HG03159 (cell line): Measurements from ENCODE around the gene EML1.

Experiments
- ATAC-seq: cut with Tn5 transposase; IDR thresholded peaks from one replicate; pipeline ENCODE4 v1.9.1; 2021; ENCODE audit warnings: mild to moderate bottlenecking, moderate library complexity; ENCODE audit not compliant: unreplicated experiment

EML1 gene

DNA sequence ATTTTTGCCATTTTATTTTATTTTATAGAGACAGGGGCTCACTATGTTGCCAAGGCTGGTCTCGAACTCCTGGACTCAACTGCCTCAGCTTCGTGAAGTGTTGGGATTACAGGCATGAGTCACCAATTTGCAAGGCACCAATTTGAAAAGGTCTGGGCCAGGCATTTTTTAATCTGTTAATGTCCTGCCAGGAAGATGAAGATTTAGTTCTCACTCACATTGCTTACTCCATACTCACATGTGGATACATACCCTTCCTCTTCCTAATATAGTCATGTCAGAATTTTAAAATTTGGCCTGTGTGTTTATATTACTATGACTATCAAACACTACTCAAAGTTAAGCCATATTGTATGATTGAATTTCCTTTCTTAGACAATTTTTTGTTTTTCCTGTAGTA, 15.3 kb upstream of the EML1 start:
- no peak for ATAC-seq

DNA sequence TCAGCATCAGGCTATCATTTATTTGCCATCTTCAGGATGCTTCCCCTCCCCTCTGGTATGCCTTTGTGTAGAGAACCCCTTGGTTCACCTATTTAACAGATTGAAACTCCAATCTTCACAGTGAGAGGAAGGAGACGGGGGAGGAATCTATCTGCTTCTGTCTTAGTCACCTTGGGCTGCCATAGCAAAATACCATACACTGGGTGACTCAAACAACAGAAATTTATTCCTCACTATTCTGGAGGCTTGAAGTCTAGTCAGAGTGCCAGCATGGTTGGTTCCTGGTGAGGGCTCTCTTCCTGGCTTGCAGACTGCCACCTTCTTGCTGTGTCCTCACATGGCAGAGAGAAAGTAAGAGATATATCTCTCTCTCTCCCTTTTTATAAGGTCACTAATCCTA, 13.5 kb upstream of the EML1 start:
- ATAC-seq: no peak

DNA sequence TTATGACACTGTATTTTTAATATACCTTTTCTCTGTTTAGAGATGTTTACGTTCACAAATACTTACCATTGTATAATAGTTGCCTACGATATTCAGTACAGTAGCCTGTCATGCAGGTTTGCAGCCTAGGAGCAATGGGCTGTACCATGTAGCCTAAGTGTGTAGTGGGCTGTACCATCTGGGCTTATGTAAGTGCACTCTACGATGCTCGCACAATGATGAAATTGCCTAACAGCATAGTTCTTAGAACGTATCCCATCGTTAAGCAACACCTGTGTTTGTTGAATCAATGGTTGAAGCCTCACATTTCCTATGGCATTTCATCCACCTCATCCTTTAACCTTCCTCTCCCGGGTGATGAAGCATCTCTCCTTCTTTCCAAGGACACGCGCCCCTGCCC, 12.5 kb upstream of the EML1 start:
- ATAC-seq: no peak

DNA sequence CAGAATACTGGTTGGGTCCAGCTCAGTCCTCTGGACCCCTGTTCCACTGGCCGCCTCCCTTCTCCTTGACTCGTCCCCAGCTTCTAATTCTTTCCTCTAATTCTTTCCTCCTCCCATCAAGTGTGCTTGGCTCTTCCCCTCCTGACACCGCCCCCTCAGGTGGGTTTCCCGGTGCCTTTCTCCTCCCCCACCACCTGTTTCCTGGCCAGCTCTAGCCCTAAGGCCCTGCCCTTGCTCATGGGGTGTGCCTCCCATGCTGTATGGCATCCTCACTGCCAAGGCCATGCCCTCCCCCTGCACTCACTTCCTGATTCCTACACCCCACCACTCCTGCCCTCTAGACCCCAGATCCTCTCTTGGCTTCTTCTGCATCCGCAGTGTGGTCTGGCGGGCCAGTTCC, 12.1 kb upstream of the EML1 start:
- no peak for ATAC-seq

DNA sequence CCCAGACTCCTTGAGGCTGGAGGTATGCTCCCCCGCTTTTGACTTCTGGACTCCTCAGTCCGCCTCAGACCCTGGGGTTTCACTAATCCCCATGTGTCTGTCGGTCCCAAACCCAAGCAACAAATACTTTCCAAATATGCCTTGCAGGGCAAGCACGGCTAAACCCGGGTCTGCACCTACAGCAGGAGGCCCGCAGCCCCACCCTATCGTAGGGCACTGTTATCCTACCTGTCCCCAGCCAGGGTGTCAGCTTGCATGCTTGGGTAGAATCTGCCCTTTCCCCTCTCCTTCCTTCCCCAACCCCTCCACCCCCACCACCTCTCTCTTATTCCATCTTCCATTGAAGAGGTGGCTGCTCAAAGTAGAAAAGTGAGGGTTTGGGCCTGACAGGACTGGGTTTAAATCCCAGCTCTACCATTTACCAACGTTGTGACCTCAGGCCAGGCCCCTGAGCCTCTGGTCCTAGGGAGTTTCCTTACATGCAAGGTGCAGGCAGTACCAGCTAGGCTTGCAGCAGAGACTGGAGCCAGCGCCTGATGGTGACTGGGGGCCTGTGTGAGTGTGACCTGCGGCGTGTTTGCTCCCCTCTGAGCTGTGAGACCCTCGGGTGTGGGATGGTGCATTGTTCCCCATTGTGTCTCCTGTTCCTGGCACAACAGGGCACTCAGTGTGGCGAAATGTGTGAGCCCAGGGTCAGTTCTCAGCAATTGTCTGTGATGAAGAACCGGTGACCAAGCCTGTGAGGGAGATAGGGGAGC, 11.2 kb upstream of the EML1 start:
- no peak for ATAC-seq

DNA sequence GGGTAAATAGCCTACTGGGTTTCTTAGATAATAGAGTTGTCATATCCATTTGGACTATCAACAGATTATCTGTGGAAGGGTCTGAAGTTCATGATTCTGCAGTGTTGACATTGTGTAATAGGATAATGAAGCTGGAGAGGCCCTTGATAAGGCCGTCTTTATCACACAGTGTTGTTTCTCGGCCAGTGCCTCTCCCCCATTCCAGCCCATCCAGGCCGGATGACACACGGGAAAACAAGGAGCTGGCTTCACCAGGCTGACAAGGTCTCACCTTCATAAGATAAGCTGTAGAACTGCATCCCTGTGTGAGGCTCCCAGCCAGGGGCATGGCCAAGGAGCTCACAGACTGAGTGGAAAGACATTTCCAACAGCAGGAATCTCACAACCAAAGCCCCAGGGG, 8.7 kb upstream of the EML1 start:
- ATAC-seq: no peak

DNA sequence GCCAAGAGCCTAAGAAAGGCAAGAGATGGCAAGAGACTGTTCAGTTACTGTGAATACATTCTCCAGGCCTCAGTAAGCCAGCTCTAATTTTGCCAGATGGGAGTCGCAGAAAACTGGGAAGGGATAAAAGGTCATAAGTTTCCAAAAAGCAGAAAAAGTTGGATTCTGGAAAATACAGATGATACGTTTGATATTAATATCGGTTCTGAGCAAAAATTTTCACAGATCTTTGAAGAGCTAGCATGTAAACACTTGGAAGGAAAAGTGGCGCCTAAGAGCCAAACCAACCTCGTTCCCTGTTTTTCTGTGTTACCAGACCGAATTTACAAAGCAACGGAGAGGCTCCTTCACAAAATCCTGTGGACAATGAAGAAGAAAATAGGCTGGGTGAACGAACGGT, 7.8 kb upstream of the EML1 start:
- ATAC-seq: no peak

DNA sequence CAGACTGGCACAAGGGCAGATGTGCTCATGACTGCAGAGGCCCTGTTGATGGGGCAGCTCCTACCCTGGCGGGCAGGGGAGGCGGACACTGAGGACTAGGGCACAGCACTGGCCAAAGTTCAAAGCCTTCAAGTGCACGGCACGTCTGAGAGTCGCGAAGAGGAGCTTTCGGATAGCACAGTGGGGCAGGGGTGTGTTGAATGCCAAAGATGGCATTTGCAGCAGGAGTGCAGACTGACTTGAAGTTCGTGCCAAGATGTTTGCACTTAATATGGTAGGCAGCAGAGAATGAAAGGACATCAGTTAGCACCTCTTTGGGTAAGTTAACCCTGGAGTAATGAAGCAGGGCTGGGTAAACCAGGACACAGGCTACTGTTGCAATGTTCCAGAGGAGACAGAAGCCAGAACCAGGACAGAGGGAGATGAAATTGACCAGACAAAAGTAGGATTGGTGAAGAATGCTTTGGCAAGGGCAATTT, 6.7 kb upstream of the EML1 start:
- ATAC-seq: no peak

DNA sequence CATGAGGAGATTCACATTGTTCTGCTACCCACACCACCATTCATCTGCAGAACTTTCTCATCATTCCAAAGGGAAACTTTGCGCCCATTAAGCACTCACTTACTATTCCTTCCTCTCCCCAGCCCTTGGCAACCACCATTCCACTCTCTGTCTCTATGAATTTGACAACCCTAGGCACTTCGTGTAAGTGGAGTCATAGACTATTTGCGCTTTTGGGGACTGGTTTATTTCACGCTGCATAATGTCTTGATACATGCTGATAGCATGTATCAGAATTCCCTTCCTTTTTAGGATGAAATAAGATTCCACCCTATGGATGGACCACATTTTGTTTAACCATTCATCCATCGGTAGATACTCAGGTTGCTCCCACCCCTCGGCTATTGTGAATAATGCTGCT, 4.5 kb upstream of the EML1 start:
- no peak for ATAC-seq

DNA sequence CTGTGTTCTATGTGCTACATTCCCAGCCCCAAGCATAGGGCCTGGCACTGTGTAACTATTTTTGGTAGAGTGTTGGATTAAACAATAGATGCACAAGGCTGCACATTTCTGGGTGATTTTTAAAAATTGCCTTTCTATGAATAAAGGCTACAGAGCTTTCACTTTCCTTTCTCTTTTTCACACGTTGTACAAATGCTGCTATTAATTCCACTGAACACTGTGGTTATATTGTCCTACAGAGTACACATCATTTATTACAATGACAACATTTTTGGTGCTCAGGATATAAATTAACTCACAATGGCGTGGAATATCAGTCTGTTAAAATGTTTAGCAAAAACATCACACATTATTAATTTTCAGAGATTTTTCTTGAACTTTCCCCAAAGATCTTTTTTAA, 3.6 kb upstream of the EML1 start:
- no peak for ATAC-seq

DNA sequence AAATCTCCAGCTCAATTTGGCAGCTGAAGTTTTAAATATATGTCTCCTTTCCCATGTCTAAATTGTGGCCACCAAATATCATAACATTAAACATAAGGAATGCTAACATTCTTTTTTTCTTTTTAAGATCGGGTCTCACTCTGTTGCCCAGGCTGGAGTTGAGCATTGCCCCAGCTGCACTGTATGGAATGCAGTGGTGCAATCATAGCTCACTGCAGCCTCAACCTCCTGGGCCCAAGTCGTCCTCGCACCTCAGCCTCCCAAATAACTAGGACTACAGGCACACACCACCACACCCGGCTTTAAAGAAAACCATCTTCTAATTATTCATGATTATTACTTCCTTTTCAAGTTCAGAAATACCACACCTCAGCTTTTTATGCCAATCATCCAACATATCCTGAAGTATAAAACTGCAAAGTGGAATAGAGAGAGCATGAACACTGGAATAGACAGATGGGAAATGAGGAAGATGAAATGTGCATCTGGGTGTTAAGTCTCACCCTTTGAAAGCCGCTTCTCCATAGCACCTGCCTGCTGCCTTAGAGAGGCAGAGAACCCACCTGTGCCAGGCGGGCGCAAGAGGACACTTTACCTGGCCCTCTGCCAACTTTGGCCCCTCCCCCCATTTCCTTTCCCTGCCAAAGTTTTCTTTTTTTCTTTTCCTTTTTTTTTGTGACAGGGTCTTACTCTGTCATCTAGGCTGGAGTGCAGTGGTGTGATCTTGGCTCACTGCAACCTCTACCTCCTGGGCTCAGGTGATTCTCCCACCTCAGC, 2.8 kb upstream of the EML1 start:
- ATAC-seq: no peak

DNA sequence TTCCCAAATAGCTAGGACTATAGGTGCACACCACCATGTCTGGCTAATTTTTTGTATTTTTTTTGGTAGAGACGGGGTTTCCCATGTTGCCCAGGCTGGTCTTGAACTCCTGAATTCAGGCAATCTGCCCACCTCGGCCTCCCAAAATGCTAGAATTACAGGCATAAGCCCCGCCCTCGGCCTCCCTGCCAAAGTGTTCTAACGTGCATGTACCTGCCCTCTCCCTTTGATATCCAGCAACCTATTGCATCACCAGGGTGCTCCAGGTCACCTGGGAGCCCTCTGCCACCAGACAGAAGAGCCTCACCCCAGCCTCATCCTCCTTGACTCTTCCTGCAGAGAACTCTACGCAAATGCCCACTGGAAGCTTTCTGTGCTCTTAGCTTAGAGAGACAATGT, 2.2 kb upstream of the EML1 start:
- ATAC-seq: no peak

DNA sequence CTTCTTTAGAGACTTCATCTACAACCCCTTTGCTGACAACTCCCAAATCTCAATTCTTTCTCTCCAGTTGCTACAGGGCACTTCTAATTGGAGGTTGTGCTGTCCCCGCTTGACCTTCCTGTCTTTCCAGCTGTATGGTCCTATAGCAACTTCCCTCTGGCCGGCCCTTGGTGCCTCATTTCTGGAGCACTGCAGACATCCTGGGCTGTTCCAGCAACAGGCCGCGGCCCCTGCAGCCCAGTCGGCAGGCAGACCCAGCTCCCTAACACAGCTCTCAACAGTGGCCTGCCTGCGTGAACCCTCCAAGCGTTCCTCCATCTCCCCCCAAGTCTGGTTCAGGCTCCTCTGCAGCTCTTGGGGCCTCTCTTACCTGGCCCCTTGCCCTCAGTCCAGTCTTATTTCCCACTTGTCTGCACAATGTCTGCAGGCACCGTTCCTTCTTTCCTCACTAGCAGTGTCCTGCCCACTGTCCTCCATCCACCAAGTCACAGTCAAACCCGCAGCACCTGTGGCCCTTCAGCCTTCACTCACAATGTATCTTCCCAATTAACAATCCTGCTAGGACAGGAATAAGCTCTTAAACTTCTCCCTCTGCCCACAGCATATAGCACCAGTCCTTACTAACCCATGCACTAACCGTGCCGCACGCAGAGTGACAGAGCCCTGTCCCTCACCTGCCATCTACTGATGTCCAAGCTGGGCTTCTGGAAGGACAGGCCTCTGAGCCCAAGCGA, 1.6 kb upstream of the EML1 start:
- no peak for ATAC-seq

DNA sequence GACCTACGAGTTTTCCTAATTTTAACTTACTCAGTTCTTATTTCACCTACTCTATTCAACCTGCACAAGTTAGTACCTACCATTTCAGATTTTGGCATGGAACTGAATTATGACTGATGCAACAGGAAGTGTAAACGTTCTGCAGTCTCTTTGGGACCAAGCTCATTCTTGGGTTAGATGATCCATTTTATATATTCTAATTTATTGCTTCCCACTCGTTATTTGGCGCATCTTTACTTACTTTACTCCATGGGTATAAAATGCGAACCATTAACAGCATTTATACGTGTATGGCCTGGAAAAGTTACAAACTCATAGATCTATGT, 1.0 kb upstream of the EML1 start:
- no peak for ATAC-seq

DNA sequence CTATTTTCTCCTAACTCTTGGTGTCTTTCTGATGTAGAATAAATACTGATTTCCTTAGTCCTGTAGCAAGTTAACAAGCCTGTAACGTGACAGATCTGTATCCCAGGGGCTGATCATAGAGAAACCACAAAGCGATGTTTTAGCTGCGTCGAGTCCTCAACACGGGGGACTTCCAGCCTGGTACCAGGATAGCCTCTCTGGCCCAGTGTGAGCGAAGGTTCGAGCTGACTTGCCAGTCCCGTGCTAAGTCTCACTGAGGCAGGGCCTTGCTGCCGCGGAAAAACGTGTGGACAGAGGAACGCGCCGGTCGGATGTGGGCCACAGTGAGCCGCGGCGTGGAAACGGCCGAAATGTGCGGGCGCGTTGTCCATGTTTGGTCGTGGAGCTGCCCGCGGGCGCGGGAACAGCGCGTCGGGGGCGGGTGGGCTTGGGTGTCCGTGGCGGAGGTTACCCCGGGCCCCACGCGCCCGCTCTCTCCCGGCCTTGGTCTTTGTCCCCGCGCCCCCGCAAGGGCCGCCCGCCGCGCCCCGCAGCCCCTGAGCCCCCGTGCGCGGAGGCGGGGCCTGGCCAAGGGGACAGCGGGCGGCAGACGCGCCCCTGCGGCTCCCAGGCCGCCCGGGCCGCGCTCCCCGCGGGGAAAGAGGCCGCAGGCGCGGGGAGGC, 531 bp upstream of the EML1 start:
- no peak for ATAC-seq

DNA sequence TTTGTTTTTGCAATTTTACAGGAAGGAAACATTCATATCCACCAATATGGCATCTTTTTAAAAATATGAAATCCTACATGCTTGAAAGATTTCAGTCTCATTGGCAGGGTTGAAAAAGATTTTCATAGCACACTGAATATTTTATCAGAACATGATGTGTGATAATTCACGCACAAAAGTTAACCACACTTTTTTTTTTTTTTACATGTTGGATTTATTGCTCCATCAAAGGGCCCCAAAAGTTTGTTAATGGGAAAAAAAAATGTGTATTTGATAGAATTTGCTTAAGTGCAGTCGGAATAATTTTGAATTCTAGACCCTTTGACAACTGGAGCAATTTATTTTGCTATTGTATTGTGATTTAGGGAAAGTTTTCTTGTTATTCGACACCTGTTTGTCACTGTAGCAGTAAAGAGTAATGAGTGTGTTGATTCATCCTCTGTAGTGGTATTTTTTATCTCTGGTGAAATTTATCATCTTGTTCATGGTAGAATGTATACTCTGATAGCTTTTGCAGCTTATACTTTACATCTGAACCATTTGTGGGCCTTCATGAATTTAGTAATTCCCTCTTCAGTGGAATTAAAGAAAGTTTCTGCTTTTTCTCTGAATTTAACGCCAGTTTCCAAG, 1.1 kb downstream of the EML1 start:
- ATAC-seq: no peak

DNA sequence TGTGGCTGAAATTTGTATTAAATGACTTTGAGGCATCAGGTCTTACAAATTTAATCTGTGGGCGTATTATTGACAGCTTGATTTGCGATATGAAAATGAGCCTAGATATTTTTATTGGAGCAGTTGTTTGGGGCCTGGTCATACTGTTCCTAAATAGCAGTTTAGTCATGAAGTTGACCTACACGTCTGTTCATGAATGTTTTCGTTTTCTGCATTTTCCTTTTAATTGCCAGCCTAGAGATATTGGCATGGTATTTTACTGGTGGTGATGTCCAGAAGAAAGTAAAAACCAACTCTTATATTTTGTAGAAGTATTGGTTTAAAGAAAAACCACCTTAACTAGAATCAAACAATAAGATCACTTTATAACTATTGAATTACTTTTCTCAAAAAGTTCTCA, 1.8 kb downstream of the EML1 start:
- no peak for ATAC-seq

DNA sequence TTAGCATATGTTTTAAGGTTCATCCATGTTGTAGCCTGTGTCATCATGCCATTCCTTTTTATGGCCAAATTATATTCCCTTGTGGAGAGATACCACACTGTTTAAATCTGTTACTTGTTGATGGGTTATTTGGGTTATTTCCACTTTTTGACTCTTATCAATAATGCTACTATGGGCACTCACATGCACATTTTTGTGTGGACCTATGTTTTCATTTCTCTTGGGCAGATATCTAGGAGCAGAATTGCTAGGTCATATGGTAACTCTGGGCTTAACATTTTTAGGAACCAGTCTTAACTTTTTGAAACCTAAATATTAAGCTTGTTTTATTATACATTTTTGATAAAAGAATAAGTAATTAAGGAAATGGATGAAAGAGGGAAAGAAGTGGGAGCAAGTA, 4.0 kb downstream of the EML1 start:
- ATAC-seq: no peak

DNA sequence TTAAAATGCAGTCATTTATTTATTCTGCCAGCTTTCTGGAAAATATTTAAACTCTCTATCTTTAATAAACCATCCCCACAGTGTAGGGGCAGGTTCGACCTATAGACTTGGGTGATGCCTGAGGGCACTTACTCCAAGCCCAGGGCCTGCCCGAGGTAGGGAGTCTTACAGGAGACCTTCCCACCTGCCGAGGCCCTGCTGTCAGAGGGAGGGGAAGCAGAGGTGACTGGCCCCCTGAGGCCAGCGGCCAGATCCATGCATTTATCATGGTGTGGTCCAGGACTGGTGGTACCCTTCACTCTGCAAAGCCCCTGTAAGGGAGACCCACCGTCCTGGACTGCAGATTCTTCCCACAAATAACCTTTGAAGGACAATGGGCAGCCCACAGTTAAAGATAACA, 7.6 kb downstream of the EML1 start:
- no peak for ATAC-seq

DNA sequence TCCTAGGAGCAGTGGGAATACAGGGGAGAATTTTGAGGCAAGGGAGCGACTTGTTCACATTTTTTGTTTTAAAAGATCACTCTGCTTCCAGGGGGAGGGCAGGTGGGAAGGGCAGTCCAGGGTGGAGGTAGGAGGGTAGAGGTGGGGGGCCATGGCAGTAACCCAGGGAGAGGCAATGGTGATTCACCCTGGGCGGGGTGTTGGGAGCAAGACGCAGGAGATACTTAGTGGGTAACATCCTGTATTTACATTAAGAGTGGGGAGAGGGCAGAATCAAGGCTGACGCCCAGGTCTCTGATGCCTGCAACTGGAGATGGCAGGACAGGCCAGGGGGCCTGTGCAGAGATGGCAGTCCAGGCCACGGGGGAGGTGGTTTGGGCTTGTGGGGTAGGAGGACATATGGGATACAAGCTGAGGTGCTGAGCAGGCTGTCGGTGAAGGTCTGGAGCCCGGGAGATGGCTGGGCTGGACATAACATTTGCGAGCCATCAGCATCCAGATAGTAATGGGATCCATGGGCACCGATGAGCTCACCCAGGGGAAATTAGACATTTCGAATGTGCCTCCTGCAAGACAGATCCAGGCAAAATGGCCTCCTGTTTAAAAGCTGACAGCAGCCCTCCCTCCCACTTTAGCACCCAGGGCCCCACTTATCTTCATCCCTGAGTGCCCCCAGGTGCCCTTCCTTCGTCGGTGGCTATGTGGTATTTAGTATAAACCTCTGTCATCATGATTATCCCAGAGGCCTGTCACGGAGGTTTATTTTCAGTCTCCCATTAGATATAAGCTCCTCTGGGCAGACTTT, 9.3 kb downstream of the EML1 start:
- ATAC-seq: no peak
